Measurements from ENCODE around the gene CD99.

- TF ChIP-seq CTCF (IDR thresholded peaks at IDR 0.05) = no peak
- no peak for TF ChIP-seq POLR2A (IDR thresholded peaks at IDR 0.05)
Measured at GRCh38 chrX:2662586-2662985, 28.5 kb upstream of the CD99 start.
